Measurements from ENCODE around the gene MICALL2. TPM values are rescaled to one million over a fixed set of nuclear protein-coding genes. Genes with fewer than 3 reads are reported as not detected.
"Not testable (repeated sequence)": the region's sequence is repeated elsewhere in the genome, so short reads cannot be mapped to it uniquely, and the experiment has no call there.

MICALL2 gene
- total RNA-seq, 4 donors from 2014 or later: 67.6 to 181 (median 97.0) TPM

- no peak for DNase-seq
- intact Hi-C loops (cut with DNase I; ENCODE audit: low total_unique reads): no loop called here
- peaks cover 0 to 31% (median 10%) of the 10 kb centered on the region in 4 donors for H3K4me1 ChIP-seq
- H3K27ac ChIP-seq: peak overlapping the region; percentile 51 to 76 (median 64)
- no peaks in the 10 kb centered on the region for H3K36me3 ChIP-seq
- no peak for TF ChIP-seq EP300 (IDR thresholded peaks at IDR 0.05; ENCODE audit: low read depth)
- TF ChIP-seq CTCF (IDR thresholded peaks at IDR 0.05): no peak
- TF ChIP-seq POLR2A (IDR thresholded peaks at IDR 0.05): no peak
- no peak for TF ChIP-seq POLR2AphosphoS5 (IDR thresholded peaks at IDR 0.05)
- no peaks in the 10 kb centered on the region for H3K9me3 ChIP-seq
- in situ Hi-C loops (cut with MboI; ENCODE audit: low pct_ligation_motif_present in 1 of 4, low pct_unique_long_range_greater_than_20kb in 1 of 4, low sequenced_read_pairs in 3 of 4): no loop called here
- H3K4me3 ChIP-seq: no peak overlapping the region
- WGBS, 2 donors (ENCODE audit: low coverage in 1 of 2): 79% methylated on average over 11 of the region's 11 CpGs; no CpG with 5 or more reads in 1 of the 2 donors
- no peaks in the 10 kb centered on the region for H3K27me3 ChIP-seq
Observed at GRCh38 chr7:1447112-1447511, 12.2 kb downstream of the MICALL2 start.

- 37% methylated on average over 14 of the region's 17 CpGs; no CpG with 5 or more reads in 1 of the 2 donors for WGBS, 2 donors (ENCODE audit: low coverage in 1 of 2)
- in situ Hi-C loops (cut with MboI; ENCODE audit: low pct_ligation_motif_present in 1 of 4, low pct_unique_long_range_greater_than_20kb in 1 of 4, low sequenced_read_pairs in 3 of 4) (no loop called here), intact Hi-C loops (cut with DNase I; ENCODE audit: low total_unique reads) (no loop called here)
- Histone ChIP-seq H3K27ac (peak overlapping the region; percentile 51 to 76 (median 64)), H3K36me3 (no peaks in the 10 kb centered on the region), H3K4me1 (peaks cover 0 to 27% (median 10%) of the 10 kb centered on the region in 4 donors), H3K4me3 (no peak overlapping the region), H3K9me3 (no peaks in the 10 kb centered on the region), H3K27me3 (no peaks in the 10 kb centered on the region)
- no peak for DNase-seq
- TF ChIP-seq POLR2AphosphoS5 (IDR thresholded peaks at IDR 0.05) (no peak), CTCF (IDR thresholded peaks at IDR 0.05) (no peak), EP300 (IDR thresholded peaks at IDR 0.05; ENCODE audit: low read depth) (no peak), POLR2A (IDR thresholded peaks at IDR 0.05) (no peak)
Observed at GRCh38 chr7:1446620-1447032, 12.6 kb downstream of the MICALL2 start.

- DNase-seq; H3K4me3 ChIP-seq; H3K27me3 ChIP-seq; H3K9me3 ChIP-seq; in situ Hi-C loops (cut with MboI; ENCODE audit: low pct_ligation_motif_present in 1 of 4, low pct_unique_long_range_greater_than_20kb in 1 of 4, low sequenced_read_pairs in 3 of 4); H3K36me3 ChIP-seq; intact Hi-C loops (cut with DNase I; ENCODE audit: low total_unique reads); H3K27ac ChIP-seq: not testable (repeated sequence)
- 97% methylated on average over 3 of the region's 5 CpGs; no CpG with 5 or more reads in 1 of the 2 donors for WGBS, 2 donors (ENCODE audit: low coverage in 1 of 2)
- peaks cover 0 to 27% (median 10%) of the 10 kb centered on the region in 4 donors for H3K4me1 ChIP-seq
Observed at GRCh38 chr7:1446026-1446425, 13.2 kb downstream of the MICALL2 start.

GRCh38 chr7:1445341-1445740 is 13.9 kb downstream of the MICALL2 start:
- Histone ChIP-seq H3K4me1 (peaks cover 0 to 24% (median 10%) of the 10 kb centered on the region in 4 donors), H3K27ac (no peak overlapping the region), H3K9me3 (no peaks in the 10 kb centered on the region), H3K27me3 (no peaks in the 10 kb centered on the region), H3K4me3 (no peak overlapping the region), H3K36me3 (peaks cover 0 to under 1% (median 0%) of the 10 kb centered on the region in 4 donors)
- TF ChIP-seq CTCF (IDR thresholded peaks at IDR 0.05) (no peak), POLR2AphosphoS5 (IDR thresholded peaks at IDR 0.05) (no peak), EP300 (IDR thresholded peaks at IDR 0.05; ENCODE audit: low read depth) (no peak), POLR2A (IDR thresholded peaks at IDR 0.05) (no peak)
- in situ Hi-C loops (cut with MboI; ENCODE audit: low pct_ligation_motif_present in 1 of 4, low pct_unique_long_range_greater_than_20kb in 1 of 4, low sequenced_read_pairs in 3 of 4): no loop called here
- intact Hi-C loops (cut with DNase I; ENCODE audit: low total_unique reads): no loop called here
- whole genome bisulfite sequencing, 2 donors (ENCODE audit: low coverage in 1 of 2): 87% methylated on average over 20 of the region's 21 CpGs; no CpG with 5 or more reads in 1 of the 2 donors
- DNase-seq: no peak

- Histone ChIP-seq H3K27me3 (no peaks in the 10 kb centered on the region), H3K4me3 (no peak overlapping the region), H3K36me3 (peaks cover 0 to 3% (median under 1%) of the 10 kb centered on the region in 4 donors), H3K4me1 (peaks cover 0 to 20% (median 10%) of the 10 kb centered on the region in 4 donors), H3K9me3 (no peaks in the 10 kb centered on the region), H3K27ac (no peak overlapping the region)
- in situ Hi-C loops (cut with MboI; ENCODE audit: low pct_ligation_motif_present in 1 of 4, low pct_unique_long_range_greater_than_20kb in 1 of 4, low sequenced_read_pairs in 3 of 4) (no loop called here), intact Hi-C loops (cut with DNase I; ENCODE audit: low total_unique reads) (no loop called here)
- WGBS, 2 donors (ENCODE audit: low coverage in 1 of 2): 88% methylated on average over 24 of the region's 24 CpGs; no CpG with 5 or more reads in 1 of the 2 donors
- DNase-seq: no peak
- TF ChIP-seq POLR2A (IDR thresholded peaks at IDR 0.05): no peak
- TF ChIP-seq POLR2AphosphoS5 (IDR thresholded peaks at IDR 0.05): no peak
- no peak for TF ChIP-seq CTCF (IDR thresholded peaks at IDR 0.05)
- TF ChIP-seq EP300 (IDR thresholded peaks at IDR 0.05; ENCODE audit: low read depth): no peak
Observed at GRCh38 chr7:1444925-1445322, 14.3 kb downstream of the MICALL2 start.
